K562 (cell line): ENCODE data around the gene MIR17HG. TPM values are rescaled to one million over a fixed set of nuclear protein-coding genes. Genes with fewer than 3 reads are reported as not detected.

Experiments used
- ATAC-seq: fragments of 200-7000 bp; cut with Tn5 transposase; 3 replicates; pipeline ENCODE4 v1.9.1; 2020; ENCODE audit warnings: moderate library complexity
- BruUV-seq: library from RNA; stranded (reverse); fragments of 400-500 nt; replicated peaks from 2 replicates; lab custom pipeline; 2021; lab: Mats Ljungman, UMichigan
- CTCF ChIA-PET: fragments of 300-600 bp; formaldehyde crosslinking; extraction: SDS; loops from one replicate; lab custom pipeline; 2021; ENCODE audit warnings: low intra/inter-chr PET ratio; lab: Yijun Ruan, JAX
- POLR2A ChIA-PET: fragments of 300-600, 350-650 bp; sonication (Branson Sonifier 250); formaldehyde crosslinking; extraction: SDS; loops from one replicate; lab custom pipeline; 2021; ENCODE audit warnings: antibody characterized with exemption, inconsistent platforms; lab: Yijun Ruan, JAX
- DNase-seq, 4 experiments: peaks; one replicate each; pipeline versions ENCODE4 v3.0.0 to v3.0.0-alpha.2; 2011 to 2018; ENCODE audit warnings: low spot score in 3 of 4, mixed read lengths in 3 of 4; ENCODE audit errors: extremely low read depth in 1 of 4
- FAIRE-seq: peaks from 2 replicates; lab custom pipeline; 2011; peaks lifted over from hg19 to GRCh38; lab: Jason Lieb, UNC
- H2AFZ ChIP-seq: 2 replicates; pipeline ENCODE4 v1.6.0; 2011; ENCODE audit warnings: low read depth, low read length, control low read depth, inconsistent platforms
- H3K27ac ChIP-seq: fragments of 200-600 bp; 3 replicates; pipeline ENCODE4 v1.8.0; 2011; ENCODE audit warnings: low read depth, mild to moderate bottlenecking, control low read depth, inconsistent platforms, low read length, moderate library complexity, mixed read lengths; ENCODE audit errors: extremely low read depth
- H3K27me3 ChIP-seq, 2 experiments: fragments of 300-600 bp in 1 of 2; 2 replicates in 1 of 2; 3 replicates in 1 of 2; pipeline versions ENCODE4 v1.6.0 to v1.8.0; 2011; ENCODE audit warnings: inconsistent platforms in 2 of 2, low read length in 2 of 2, mild to moderate bottlenecking in 1 of 2, mixed read lengths in 1 of 2, moderate library complexity in 1 of 2; ENCODE audit not compliant: control insufficient read depth in 2 of 2, insufficient read depth in 2 of 2
- H3K36me3 ChIP-seq: fragments of 300-600 bp; 3 replicates; pipeline ENCODE4 v1.8.0; 2011; ENCODE audit warnings: mild to moderate bottlenecking, low read length, inconsistent platforms; ENCODE audit not compliant: control insufficient read depth, insufficient read depth
- H3K4me1 ChIP-seq, 2 experiments: fragments of 200-600 bp in 1 of 2; replicated peaks in 1 of 2; 2 replicates in 1 of 2; 3 replicates in 1 of 2; pipeline versions ENCODE4 v1.5.1 to v1.8.0; 2011; ENCODE audit warnings: inconsistent platforms in 2 of 2, low read length in 2 of 2, mild to moderate bottlenecking in 1 of 2, mixed read lengths in 1 of 2, moderate library complexity in 1 of 2; ENCODE audit not compliant: control insufficient read depth in 2 of 2, insufficient read depth in 2 of 2
- H3K4me2 ChIP-seq: 2 replicates; pipeline ENCODE4 v1.6.1; 2011; ENCODE audit warnings: low read length, control low read depth, inconsistent platforms, mixed read lengths; ENCODE audit not compliant: insufficient read depth
- H3K4me3 ChIP-seq: fragments of 200-600 bp; sonication (generic), shearing (Covaris generic); 2 replicates; pipeline ENCODE4 v1.5.1; 2016; ENCODE audit warnings: control low read depth, inconsistent platforms
- H3K79me2 ChIP-seq: fragments of 200-600 bp; 3 replicates; pipeline ENCODE4 v1.8.0; 2011; ENCODE audit warnings: low read length, inconsistent platforms; ENCODE audit not compliant: control insufficient read depth, insufficient read depth
- H3K9ac ChIP-seq, 2 experiments: 2 replicates each; pipeline versions ENCODE4 v1.6.0 to v1.6.1; 2011; ENCODE audit warnings: low read depth in 2 of 2, low read length in 2 of 2, control low read depth in 1 of 2, inconsistent platforms in 1 of 2, mild to moderate bottlenecking in 1 of 2, mixed read lengths in 1 of 2; ENCODE audit not compliant: insufficient read depth in 1 of 2
- H3K9me1 ChIP-seq: one replicate; pipeline ENCODE4 v1.6.0; 2011; ENCODE audit warnings: inconsistent platforms, mild to moderate bottlenecking, low read length, moderate library complexity; ENCODE audit not compliant: control insufficient read depth, insufficient read depth
- H3K9me3 ChIP-seq: replicated peaks from 2 replicates; pipeline ENCODE4 v1.5.1; 2011; ENCODE audit warnings: low read depth, low read length, inconsistent platforms; ENCODE audit not compliant: control insufficient read depth, insufficient read depth
- H4K20me1 ChIP-seq: replicated peaks from 2 replicates; pipeline ENCODE4 v1.6.1; 2011; ENCODE audit warnings: low read length, inconsistent platforms, mixed read lengths; ENCODE audit not compliant: control insufficient read depth, insufficient read depth
- CAMTA2 ChIP-seq: fragments of 250-450 bp; sonication (Bioruptor Pico); conservative IDR thresholded peaks from 2 replicates; pipeline ENCODE4 v1.5.1; 2022
- CHCHD3 ChIP-seq: fragments of 250-450 bp; sonication (Bioruptor Pico); IDR thresholded peaks from 2 replicates; pipeline ENCODE4 v2.1.2; 2022; ENCODE audit warnings: mild to moderate bottlenecking
- CHD1 ChIP-seq: fragments of 200-600 bp; sonication (generic); IDR thresholded peaks from one replicate; pipeline ENCODE4 v1.6.1; 2012; ENCODE audit warnings: mild to moderate bottlenecking, moderate library complexity, low read length, inconsistent platforms
- KDM4B ChIP-seq, 2 experiments: fragments of 450-650 bp in 1 of 2; sonication (generic) in 1 of 2; IDR thresholded peaks; 2 replicates each; pipeline ENCODE4 v1.6.1; 2016 to 2017; ENCODE audit warnings: borderline replicate concordance in 2 of 2, antibody characterized with exemption in 1 of 2, low read depth in 1 of 2, mild to moderate bottlenecking in 1 of 2
- MED1 ChIP-seq: sonication (generic); formaldehyde crosslinking; IDR thresholded peaks from 2 replicates; pipeline ENCODE4 v1.8.1; 2023; ENCODE audit warnings: missing genetic modification reagents, borderline replicate concordance
- MIER1 ChIP-seq: fragments of 450-650 bp; IDR thresholded peaks from 2 replicates; pipeline ENCODE4 v1.6.1; 2016; ENCODE audit warnings: antibody characterized with exemption, mild to moderate bottlenecking, low read depth
- U2AF1 ChIP-seq: fragments of 200-400 bp; formaldehyde crosslinking; optimal IDR thresholded peaks from 2 replicates; pipeline ENCODE3; 2017; ENCODE audit warnings: mild to moderate bottlenecking, low read depth, low read length, moderate library complexity
- ZSCAN32 ChIP-seq: fragments of 450-650 bp; formaldehyde crosslinking; IDR thresholded peaks from 2 replicates; pipeline ENCODE4 v1.4.0; 2020; ENCODE audit warnings: mild to moderate bottlenecking, moderate library complexity
- WGBS: fragments of 100-300 bp; shearing (Covaris generic); methylation state at CpG from one replicate; pipeline ENCODE4 v1.1.6; 2016; ENCODE audit warnings: low coverage, mixed read lengths; ENCODE audit not compliant: insufficient coverage; ENCODE audit errors: missing lambda C conversion rate; 5-methylcytosine and 5-hydroxymethylcytosine counted together
- in situ Hi-C: fragments of 300-500 bp; cut with MboI; formaldehyde crosslinking; loops from 4 replicates; pipeline ENCODE4 v1.15.0; 2018; ENCODE audit warnings: inconsistent platforms, mixed read lengths
- intact Hi-C: fragments of 100-400 bp; cut with micrococcal nuclease; formaldehyde crosslinking; loops from 2 replicates; pipeline ENCODE4 v1.14.2; 2022
- polyA plus RNA-seq, 8 experiments: library from polyadenylated mRNA; depleted of rRNA in 4 of 8; stranded (reverse) in 5 of 8; unstranded in 3 of 8; fragments of >200 nt; fragmentation: Nextera tagmentation in 2 of 8; fragmentation: Illumina TruSeq in 1 of 8; extraction: Ambion mirVana in 2 of 8; extraction: Trizol in 1 of 8; gene quantifications; 2 replicates each; pipeline versions ENCODE4 v1.2.1 to v1.2.3, GENCODE V29; 2011 to 2014; ENCODE audit warnings: inconsistent platforms in 1 of 8, missing spikeins in 1 of 8
- total RNA-seq, 7 experiments: library from RNA; depleted of rRNA in 6 of 7; stranded (reverse); fragments of >200 nt in 6 of 7; fragmentation: Illumina TruSeq in 2 of 7; extraction: Trizol in 2 of 7; gene quantifications; 2 replicates each; pipeline versions ENCODE4 v1.2.1 to v1.2.3, GENCODE V29; 2011 to 2021; ENCODE audit warnings: low replicate concordance in 1 of 7
- TF ChIP-seq, protein P1 (sequence below): sonication (generic); formaldehyde crosslinking; IDR thresholded peaks from 2 replicates; pipeline ENCODE4 v1.8.1; 2023; ENCODE audit warnings: mild to moderate bottlenecking, missing genetic modification reagents
- TF ChIP-seq, protein P2 (sequence below): fragments of 200-400 bp; formaldehyde crosslinking; IDR thresholded peaks from 2 replicates; pipeline ENCODE4 v1.6.1; 2017; ENCODE audit warnings: mild to moderate bottlenecking, low read depth, low read length, moderate library complexity
- TF ChIP-seq, protein P3 (sequence below): fragments of 250-450 bp; sonication (Bioruptor Pico); IDR thresholded peaks from 2 replicates; pipeline ENCODE4 v1.4.0; 2020; ENCODE audit warnings: mild to moderate bottlenecking, moderate library complexity, borderline replicate concordance

MIR17HG gene
- total and polyA plus RNA-seq, 9 of the 15 experiments (the other 6 are each of a cell fraction or from before 2014, with no cell fraction given) = 44.2 to 218 (median 77.8) TPM

DNA sequence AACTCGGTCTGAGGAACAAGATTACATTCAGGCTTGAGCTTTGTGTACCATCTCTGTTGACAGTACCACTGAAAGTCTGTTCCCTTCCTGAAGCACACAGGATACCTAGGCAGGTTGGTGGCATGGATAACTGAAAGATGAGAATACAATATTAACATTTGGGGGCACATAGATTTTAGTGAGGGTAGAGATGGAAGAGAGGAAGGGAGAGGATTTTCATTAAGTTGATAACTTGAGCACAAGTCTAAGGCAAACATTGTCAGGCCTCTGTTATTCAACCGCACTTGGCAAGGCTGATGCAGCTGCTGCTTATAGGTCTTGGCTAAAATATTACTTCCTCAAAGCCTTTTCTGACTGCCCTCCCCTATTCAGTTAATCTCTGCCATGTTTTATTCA lies 10.9 kb downstream of the MIR17HG start:
- Histone ChIP-seq H3K4me2 (no peak overlapping the region), H3K36me3 (peaks cover 51% of the 10 kb centered on the region), H3K27me3 (no peaks in the 10 kb centered on the region), H3K27ac (peak overlapping the region; percentile 1; the same call in 2 of the 3 replicates), H3K4me1 (peaks cover 0 to 7% of the 10 kb centered on the region in 2 experiments; a peak in 3 of 5 replicates), H3K9ac (no peak overlapping the region), H3K9me3 (no peaks in the 10 kb centered on the region), H4K20me1 (peaks cover 52% of the 10 kb centered on the region), H3K9me1 (peaks cover 9% of the 10 kb centered on the region), H2AFZ (no peak overlapping the region), H3K4me3 (no peak overlapping the region), H3K79me2 (peaks cover 19% of the 10 kb centered on the region)
- ChIA-PET POLR2A (interaction anchor here (0.8 to 6.5 kb wide), 24 partner anchors 8 to 220 kb away, joined by 3 to 99 read pairs (median 6); partner anchors contain the start of gene MIR17HG), CTCF (no interaction called here)
- FAIRE-seq = no peak
- ATAC-seq = peak; percentile 40
- TF ChIP-seq, protein P1, sequence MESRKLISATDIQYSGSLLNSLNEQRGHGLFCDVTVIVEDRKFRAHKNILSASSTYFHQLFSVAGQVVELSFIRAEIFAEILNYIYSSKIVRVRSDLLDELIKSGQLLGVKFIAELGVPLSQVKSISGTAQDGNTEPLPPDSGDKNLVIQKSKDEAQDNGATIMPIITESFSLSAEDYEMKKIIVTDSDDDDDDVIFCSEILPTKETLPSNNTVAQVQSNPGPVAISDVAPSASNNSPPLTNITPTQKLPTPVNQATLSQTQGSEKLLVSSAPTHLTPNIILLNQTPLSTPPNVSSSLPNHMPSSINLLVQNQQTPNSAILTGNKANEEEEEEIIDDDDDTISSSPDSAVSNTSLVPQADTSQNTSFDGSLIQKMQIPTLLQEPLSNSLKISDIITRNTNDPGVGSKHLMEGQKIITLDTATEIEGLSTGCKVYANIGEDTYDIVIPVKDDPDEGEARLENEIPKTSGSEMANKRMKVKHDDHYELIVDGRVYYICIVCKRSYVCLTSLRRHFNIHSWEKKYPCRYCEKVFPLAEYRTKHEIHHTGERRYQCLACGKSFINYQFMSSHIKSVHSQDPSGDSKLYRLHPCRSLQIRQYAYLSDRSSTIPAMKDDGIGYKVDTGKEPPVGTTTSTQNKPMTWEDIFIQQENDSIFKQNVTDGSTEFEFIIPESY (CRISPR knock-in tag) = no peak
- no peak for TF ChIP-seq MIER1
- TF ChIP-seq, protein P2, sequence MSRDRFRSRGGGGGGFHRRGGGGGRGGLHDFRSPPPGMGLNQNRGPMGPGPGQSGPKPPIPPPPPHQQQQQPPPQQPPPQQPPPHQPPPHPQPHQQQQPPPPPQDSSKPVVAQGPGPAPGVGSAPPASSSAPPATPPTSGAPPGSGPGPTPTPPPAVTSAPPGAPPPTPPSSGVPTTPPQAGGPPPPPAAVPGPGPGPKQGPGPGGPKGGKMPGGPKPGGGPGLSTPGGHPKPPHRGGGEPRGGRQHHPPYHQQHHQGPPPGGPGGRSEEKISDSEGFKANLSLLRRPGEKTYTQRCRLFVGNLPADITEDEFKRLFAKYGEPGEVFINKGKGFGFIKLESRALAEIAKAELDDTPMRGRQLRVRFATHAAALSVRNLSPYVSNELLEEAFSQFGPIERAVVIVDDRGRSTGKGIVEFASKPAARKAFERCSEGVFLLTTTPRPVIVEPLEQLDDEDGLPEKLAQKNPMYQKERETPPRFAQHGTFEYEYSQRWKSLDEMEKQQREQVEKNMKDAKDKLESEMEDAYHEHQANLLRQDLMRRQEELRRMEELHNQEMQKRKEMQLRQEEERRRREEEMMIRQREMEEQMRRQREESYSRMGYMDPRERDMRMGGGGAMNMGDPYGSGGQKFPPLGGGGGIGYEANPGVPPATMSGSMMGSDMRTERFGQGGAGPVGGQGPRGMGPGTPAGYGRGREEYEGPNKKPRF = no peak
- no peak for TF ChIP-seq ZSCAN32
- no peak for TF ChIP-seq CAMTA2 (CRISPR knock-in tag)
- no peak for TF ChIP-seq U2AF1
- no peak for TF ChIP-seq CHD1
- no peak for TF ChIP-seq CHCHD3 (CRISPR knock-in tag)
- TF ChIP-seq, protein P3, sequence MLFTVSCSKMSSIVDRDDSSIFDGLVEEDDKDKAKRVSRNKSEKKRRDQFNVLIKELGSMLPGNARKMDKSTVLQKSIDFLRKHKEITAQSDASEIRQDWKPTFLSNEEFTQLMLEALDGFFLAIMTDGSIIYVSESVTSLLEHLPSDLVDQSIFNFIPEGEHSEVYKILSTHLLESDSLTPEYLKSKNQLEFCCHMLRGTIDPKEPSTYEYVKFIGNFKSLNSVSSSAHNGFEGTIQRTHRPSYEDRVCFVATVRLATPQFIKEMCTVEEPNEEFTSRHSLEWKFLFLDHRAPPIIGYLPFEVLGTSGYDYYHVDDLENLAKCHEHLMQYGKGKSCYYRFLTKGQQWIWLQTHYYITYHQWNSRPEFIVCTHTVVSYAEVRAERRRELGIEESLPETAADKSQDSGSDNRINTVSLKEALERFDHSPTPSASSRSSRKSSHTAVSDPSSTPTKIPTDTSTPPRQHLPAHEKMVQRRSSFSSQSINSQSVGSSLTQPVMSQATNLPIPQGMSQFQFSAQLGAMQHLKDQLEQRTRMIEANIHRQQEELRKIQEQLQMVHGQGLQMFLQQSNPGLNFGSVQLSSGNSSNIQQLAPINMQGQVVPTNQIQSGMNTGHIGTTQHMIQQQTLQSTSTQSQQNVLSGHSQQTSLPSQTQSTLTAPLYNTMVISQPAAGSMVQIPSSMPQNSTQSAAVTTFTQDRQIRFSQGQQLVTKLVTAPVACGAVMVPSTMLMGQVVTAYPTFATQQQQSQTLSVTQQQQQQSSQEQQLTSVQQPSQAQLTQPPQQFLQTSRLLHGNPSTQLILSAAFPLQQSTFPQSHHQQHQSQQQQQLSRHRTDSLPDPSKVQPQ (CRISPR knock-in tag) = no peak
- no peak for TF ChIP-seq MED1 (CRISPR knock-in tag)
- TF ChIP-seq KDM4B (IDR thresholded peaks at IDR 0.05; ENCODE audit: borderline replicate concordance in 2 of 2, low read depth in 1 of 2) = no peak
- peak in 2 of 4 experiments; percentile 61 to 73 for DNase-seq
- 25% methylated on average over 2 of the region's 2 CpGs for WGBS
- intact Hi-C loops (no loop called here), in situ Hi-C loops (no loop called here)
- no TSS peak for BruUV-seq
